GM18873 (cell line): ENCODE data around the gene FAM180A.
"Not testable (repeated sequence)": the region's sequence is repeated elsewhere in the genome, so short reads cannot be mapped to it uniquely, and the experiment has no call there.

Experiments used
- ATAC-seq: cut with Tn5 transposase; IDR thresholded peaks from one replicate; pipeline ENCODE4 v1.9.1; 2021; ENCODE audit warnings: mild to moderate bottlenecking, moderate library complexity, moderate number of reproducible peaks; ENCODE audit not compliant: unreplicated experiment, low FRiP score

Gene FAM180A

GRCh38 chr7:135716677-135717238, 31.9 kb downstream of the FAM180A start:
- ATAC-seq = no peak

GRCh38 chr7:135715673-135716072, 32.9 kb downstream of the FAM180A start:
- ATAC-seq = no peak

- no peak for ATAC-seq
These were observed 33.5 kb downstream of the FAM180A start for GRCh38 chr7:135715055-135715522.

GRCh38 chr7:135714534-135715009, 34.0 kb downstream of the FAM180A start:
- ATAC-seq = no peak

- ATAC-seq = no peak
These were observed 34.7 kb downstream of the FAM180A start for GRCh38 chr7:135713836-135714470.

- no peak for ATAC-seq
These were observed 35.8 kb downstream of the FAM180A start for GRCh38 chr7:135712796-135713195.

- no peak for ATAC-seq
These were observed 36.3 kb downstream of the FAM180A start for GRCh38 chr7:135712182-135712782.

- ATAC-seq = no peak
These were observed 37.5 kb downstream of the FAM180A start for GRCh38 chr7:135711139-135711469.

- ATAC-seq = no peak
These were observed 38.0 kb downstream of the FAM180A start for GRCh38 chr7:135710417-135711138.

- ATAC-seq = no peak
These were observed 39.1 kb downstream of the FAM180A start for GRCh38 chr7:135709508-135709907.

GRCh38 chr7:135708041-135708440, 40.6 kb downstream of the FAM180A start:
- no peak for ATAC-seq

GRCh38 chr7:135707570-135707966, 41.0 kb downstream of the FAM180A start:
- ATAC-seq = no peak

- no peak for ATAC-seq
These were observed 41.6 kb downstream of the FAM180A start for GRCh38 chr7:135706858-135707569.

- no peak for ATAC-seq
These were observed 42.4 kb downstream of the FAM180A start for GRCh38 chr7:135706038-135706742.

- no peak for ATAC-seq
These were observed 43.9 kb downstream of the FAM180A start for GRCh38 chr7:135704698-135705097.

- ATAC-seq = no peak
These were observed 44.5 kb downstream of the FAM180A start for GRCh38 chr7:135704074-135704473.

- no peak for ATAC-seq
These were observed 51.1 kb downstream of the FAM180A start for GRCh38 chr7:135697276-135698049.

- no peak for ATAC-seq
These were observed 55.1 kb downstream of the FAM180A start for GRCh38 chr7:135693558-135693957.

GRCh38 chr7:135692606-135693005, 56.0 kb downstream of the FAM180A start:
- not testable (repeated sequence) for ATAC-seq
